ENCODE results near the gene DERL3.
"Not testable (repeated sequence)": the region's sequence is repeated elsewhere in the genome, so short reads cannot be mapped to it uniquely, and the experiment has no call there.

DERL3 gene

DNA sequence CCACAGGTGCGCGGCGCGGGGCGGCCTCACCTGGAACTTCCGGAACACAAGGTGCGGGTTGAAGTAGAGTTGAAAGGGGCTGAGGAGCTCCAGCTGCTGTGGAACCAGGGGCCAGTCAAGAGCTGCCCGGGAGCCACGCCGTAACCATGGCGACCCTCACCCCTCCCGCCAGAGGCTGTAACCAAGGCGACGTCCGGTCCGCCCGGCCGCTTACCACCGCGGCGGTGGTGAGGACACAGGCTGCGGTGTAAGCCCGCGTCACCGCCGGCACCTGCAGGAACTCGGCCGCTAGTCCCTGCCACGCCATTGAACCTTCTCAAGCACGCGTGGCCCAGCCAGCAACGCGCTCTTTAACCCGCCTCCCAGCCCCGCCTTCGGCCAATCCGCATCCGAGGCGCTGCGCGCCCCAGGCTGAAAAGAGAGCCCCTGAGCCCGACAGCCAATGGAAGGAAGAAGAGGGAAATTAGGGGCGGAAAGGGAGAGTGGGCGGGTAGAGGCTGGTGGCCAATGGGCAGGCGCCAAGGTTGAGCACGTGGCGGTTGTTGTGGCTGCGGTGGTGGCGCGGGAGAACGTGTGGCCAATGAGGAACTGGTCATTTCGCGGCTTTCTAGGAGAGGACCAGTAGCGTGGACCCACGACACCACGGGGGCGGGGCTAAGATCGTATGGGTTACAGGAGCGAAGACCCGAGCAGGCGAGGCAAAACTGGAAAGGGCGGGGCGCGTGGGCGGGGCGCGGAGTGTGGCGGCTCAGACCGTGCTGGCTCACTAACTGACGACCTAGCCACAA lies at the start of gene DERL3:
DERL3 (minus strand) TSS at position 326 of the 788 bp plus-strand sequence; CDS start at position 307, 19 bp downstream.
- peak; percentile 99 for DNase-seq

GRCh38 chr22:23884140-23884539 lies 45.3 kb upstream of the DERL3 start:
- DNase-seq = no peak

DNA sequence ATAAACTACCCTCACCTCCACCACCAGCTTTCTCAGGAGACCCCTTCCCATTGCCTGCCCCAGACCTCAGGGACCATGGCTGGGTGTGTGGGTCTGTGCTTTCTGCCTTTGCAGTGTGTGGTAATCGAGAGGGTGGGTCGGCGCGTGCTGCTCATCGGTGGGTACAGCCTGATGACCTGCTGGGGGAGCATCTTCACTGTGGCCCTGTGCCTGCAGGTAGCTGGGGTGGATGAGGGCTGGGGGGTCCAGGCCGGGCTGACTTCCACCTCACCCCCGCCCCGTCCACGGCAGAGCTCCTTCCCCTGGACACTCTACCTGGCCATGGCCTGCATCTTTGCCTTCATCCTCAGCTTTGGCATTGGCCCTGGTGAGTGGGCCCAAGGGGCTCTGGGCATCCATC lies 44.9 kb upstream of the DERL3 start:
- no peak for DNase-seq

DNA sequence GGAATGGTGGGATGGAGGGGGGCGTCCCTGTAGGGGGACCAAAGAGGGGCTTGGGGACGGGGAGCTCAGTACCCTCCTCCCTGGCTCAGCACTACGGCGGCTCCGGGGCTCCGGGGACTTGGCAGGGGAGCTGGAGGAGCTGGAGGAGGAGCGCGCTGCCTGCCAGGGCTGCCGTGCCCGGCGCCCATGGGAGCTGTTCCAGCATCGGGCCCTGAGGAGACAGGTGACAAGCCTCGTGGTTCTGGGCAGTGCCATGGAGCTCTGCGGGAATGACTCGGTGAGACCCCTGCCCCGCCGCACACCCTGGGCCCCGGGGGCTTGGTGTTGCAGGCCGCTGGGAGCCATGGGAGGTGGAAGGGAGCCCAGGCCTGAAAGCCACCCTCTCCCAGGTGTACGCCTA lies 43.6 kb upstream of the DERL3 start:
- no peak for DNase-seq

- DNase-seq = no peak
Observed at GRCh38 chr22:23878219-23878618, 39.4 kb upstream of the DERL3 start.

DNA sequence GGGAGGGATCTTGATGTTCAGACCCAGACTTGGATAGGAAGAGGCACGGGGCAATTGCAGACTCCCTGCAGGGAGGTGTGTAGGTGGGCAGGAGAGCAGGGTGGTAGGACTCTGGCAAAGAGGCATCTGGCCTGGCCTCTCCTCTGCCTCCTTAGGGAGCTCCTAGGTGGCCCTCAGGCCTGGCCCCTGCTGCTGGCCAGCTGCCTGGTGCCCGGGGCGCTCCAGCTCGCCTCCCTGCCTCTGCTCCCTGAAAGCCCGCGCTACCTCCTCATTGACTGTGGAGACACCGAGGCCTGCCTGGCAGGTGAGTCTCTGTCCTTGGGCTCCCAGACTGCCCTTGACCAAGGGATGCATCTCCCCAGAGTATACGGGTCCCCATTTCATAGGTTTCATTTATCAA lies 38.8 kb upstream of the DERL3 start:
- DNase-seq = no peak

DNA sequence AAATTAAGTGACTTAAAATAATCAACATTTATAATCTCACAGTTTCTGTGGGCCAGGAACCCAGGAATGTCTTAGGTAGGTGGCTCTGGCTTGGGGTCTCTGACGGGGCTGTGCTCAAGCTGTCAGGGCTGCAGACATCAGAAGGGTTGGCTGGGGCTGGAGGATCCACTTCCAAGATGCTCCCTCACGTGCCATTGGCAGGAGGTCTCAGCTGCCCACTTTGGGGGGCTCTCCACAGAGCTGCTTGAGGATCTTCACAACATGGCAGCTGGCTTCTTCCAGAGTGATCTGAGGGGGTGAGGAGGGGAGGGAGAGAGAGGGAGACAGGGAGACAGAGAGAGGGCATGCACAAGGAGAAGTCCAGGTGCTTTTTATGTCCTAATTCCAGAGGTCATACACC lies 37.0 kb upstream of the DERL3 start:
- DNase-seq = no peak

- DNase-seq = no peak
Observed at GRCh38 chr22:23874871-23875270, 36.1 kb upstream of the DERL3 start.

GRCh38 chr22:23868580-23868979 lies 29.8 kb upstream of the DERL3 start:
- no peak for DNase-seq

GRCh38 chr22:23864499-23865154 lies 25.8 kb upstream of the DERL3 start:
- DNase-seq = not testable (repeated sequence)

DNA sequence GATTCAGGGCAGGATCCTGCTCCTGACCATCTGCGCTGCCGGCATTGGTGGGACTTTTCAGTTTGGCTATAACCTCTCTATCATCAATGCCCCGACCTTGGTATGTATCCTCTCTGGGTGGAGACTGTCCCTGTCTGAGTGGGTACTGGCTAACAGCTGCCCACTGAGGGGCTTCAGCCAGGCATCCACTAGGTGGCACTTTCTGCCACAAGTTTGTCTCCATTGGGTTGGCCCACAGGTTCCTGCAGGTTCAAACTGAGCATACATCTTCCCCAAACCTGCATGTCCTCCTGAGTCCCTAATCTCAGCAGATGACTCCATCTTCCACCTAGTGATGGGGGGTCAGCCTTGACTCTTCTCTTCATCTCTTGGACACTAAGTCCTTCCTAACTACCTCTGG lies 23.3 kb upstream of the DERL3 start:
- peak; percentile 44 for DNase-seq

DNA sequence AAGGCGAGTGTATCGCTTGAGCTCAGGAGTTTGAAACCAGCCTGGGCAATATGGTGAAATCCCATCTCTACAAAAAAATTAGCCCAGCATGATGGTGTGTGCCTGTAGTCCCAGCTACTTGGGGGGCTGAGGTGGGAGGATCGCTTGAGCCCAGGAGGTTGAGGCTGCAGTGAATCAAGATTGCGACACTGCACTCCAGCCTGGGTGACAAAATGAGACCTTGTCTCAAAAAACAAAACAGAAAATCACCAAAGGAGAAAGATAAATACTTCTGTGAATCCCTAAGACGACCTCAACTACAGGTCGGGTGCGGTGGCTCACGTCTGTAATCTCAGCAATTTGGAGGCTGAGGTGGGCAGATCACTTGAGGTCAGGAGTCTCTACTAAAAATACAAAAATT lies 21.4 kb upstream of the DERL3 start:
- DNase-seq = not testable (repeated sequence)

DNA sequence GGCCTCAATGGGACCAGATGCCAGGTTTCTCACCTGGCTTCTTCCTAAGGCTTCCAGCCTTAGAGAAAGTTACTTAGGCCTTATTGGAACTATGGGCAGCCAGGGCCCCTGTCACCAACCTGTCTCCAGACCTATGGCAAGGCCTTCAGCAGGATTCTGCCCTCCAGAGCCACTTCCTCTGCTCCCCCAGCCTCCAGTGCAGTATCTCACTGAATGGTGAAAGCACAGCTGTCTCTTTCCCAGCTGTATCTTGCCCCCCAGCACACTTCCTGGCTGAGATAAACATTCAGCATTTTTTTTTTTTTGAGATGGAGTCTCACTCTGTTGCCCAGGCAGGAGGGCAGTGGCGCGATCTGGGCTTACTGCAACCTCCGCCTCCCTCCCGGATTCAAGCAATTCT lies 20.4 kb upstream of the DERL3 start:
- DNase-seq = no peak

- no peak for DNase-seq
Observed at GRCh38 chr22:23858484-23858815, 19.6 kb upstream of the DERL3 start.

GRCh38 chr22:23857606-23858483 lies 19.0 kb upstream of the DERL3 start, which contains the start of gene SLC2A11:
SLC2A11 (plus strand) TSS chr22:23857875; CDS start chr22:23858000, 125 bp downstream.
- peak; percentile 97 for DNase-seq

- peak; percentile 21 for DNase-seq
Observed at GRCh38 chr22:23856721-23857605, 18.2 kb upstream of the DERL3 start.

GRCh38 chr22:23850136-23850611 lies 11.4 kb upstream of the DERL3 start:
- DNase-seq = no peak

DNA sequence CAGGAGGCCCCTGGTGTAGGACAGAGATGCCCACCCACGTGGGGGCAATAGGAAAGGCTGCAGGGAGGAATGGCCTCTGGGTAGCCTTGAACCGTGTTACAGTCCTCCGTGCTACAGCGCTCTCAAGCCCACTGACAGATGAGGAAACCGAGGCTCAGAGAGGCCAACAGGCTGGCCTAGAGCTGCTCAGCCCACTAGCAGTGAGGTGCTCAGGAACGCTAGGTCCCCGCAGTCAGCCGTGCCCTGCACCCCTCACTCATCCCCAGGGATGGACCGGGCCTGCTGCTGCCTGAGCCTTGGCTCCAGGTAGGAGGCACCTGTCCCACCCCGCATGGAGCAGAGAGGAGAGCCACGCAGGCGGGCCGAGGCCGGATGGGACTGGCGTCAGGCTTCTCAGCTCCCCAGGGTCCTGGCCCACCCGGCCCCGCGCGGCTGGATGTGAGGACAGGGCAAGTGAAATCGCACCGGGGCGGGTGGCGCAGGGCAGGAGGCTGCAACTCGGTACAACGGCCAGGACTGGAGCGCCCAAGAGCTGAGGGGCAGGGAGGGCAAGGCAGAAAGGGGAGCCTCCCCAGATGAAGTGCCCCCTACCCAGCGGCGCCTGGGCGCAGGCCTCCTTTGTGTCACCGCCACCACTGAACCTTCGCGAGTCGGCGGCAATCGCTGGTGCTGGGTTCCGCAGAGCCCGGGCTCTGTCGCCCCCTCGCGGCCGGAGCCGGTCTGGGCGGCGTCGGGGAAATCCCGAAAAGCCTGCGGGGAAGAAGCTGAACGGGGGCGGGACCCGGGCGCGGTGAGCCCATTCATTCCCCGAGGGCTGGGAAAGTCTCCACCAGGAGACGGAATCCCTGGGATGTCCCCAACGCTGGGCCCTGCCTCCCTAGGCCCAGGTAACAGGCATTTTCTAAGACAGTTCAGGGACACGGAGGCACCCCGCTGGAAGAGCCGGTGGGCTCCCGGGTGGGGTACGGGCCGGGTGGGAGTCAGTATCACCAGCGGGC lies 10.5 kb upstream of the DERL3 start:
- DNase-seq = peak; percentile 87

DNA sequence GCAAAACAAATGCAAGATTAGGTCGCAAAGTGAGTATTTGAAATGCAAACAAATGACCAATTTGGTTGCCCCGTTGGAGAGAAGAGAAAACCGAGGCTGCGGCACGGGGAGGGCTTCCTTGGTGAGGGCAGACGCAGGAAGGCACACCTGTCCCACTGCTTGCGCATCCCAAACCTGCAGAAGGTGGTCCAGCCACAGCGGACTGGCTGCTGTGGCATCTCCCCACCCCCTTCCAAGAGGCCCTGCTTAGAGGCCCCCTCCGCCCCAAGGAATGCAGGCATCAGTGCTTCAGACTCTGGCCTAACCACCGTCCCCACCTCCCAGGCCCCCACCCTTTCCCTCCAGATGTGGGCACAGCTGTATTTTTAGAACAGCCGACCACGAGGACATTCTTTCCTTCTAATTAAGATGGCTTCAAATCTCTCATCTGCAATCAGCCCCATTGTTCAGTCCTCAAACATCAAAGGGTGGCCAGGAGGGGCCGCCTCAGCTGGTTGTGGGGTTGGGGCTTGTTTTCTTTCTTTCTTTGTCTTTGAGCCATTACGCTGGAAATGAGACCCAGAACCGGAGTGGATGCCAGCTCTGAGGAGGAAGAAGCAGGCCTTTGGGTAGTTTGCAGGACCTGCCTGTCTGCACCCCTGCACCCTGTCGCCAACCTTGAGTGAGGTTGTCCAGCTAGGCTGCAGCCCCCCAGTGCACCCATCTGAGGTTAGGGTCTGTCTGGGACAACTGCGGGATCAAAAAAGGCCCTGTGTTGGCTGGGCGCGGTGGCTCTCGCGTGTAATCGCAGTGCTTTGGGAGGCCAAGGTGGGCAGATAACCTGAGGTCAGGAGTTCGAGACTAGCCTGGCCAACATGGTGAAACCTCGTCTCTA lies 9.4 kb upstream of the DERL3 start:
- DNase-seq = no peak

Data from CD4-positive, alpha-beta T cell treated with Interleukin-6 for 4 hours (primary cell).